GM19351 (cell line): ENCODE data around the gene RETSAT.

Source experiments
- ATAC-seq: cut with Tn5 transposase; IDR thresholded peaks from one replicate; pipeline ENCODE4 v1.9.1; 2021; ENCODE audit warnings: mild to moderate bottlenecking, moderate library complexity; ENCODE audit not compliant: unreplicated experiment

The RETSAT gene

GRCh38 chr2:85309699-85310321 is 44.5 kb downstream of the RETSAT start:
- no peak for ATAC-seq

- no peak for ATAC-seq
Measured at GRCh38 chr2:85308896-85309555, 45.3 kb downstream of the RETSAT start.

GRCh38 chr2:85308201-85308600 is 46.1 kb downstream of the RETSAT start:
- no peak for ATAC-seq

DNA sequence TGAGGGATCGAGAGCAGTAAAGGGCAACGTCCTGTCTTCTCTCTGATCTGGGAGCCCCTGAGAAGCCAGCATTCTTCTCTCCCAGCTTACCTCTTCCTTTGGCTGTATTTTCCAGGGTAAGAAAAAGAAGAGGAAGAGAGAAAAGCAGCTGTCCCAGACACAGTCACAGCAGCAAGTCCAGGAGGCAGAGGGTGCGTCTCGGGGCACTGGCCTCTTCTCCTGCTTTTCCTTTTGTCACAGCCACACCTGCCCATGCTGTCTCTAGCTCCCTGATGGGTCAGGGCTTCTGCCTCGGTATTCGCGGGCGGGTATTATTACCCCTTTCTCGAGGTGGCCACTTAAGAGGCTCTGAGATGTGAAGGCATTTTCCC is 46.8 kb downstream of the RETSAT start:
- ATAC-seq: no peak

- ATAC-seq: no peak
Measured at GRCh38 chr2:85303780-85304531, 50.4 kb downstream of the RETSAT start.

GRCh38 chr2:85302121-85302520 is 52.2 kb downstream of the RETSAT start:
- no peak for ATAC-seq
